Cardiac muscle cell (in vitro differentiated cells and primary cell): ENCODE measurements around the gene HOXB8. TPM values are rescaled to one million over a fixed set of nuclear protein-coding genes. Genes with fewer than 3 reads are reported as not detected.

ENCODE experiments used
- DNase-seq, 2 donors: peaks; one replicate each; pipeline versions ENCODE4 v3.0.0 to v3.0.0-alpha.2; 2010 to 2017; ENCODE audit warnings: low read depth in 1 of 2, low spot score in 1 of 2
- H3K27ac ChIP-seq: fragments of 200-600 bp; sonication (generic); 2 replicates; pipeline ENCODE4 v1.5.1; 2016
- H3K27me3 ChIP-seq: fragments of 200-600 bp; sonication (generic); 2 replicates; pipeline ENCODE4 v1.6.0; 2016; ENCODE audit warnings: control low read depth
- H3K36me3 ChIP-seq: fragments of 200-600 bp; sonication (generic); 2 replicates; pipeline ENCODE4 v1.5.1; 2016; ENCODE audit warnings: control low read depth
- H3K4me1 ChIP-seq: fragments of 200-600 bp; sonication (generic); 2 replicates; pipeline ENCODE4 v1.8.1; 2017; ENCODE audit warnings: low read depth, mild to moderate bottlenecking, mixed run types
- H3K4me3 ChIP-seq: fragments of 200-600 bp; sonication (generic); 2 replicates; pipeline ENCODE4 v1.5.1; 2016; ENCODE audit warnings: mild to moderate bottlenecking
- H3K9me3 ChIP-seq: fragments of 200-600 bp; sonication (generic); 2 replicates; pipeline ENCODE4 v1.5.1; 2017; ENCODE audit warnings: low read depth, mild to moderate bottlenecking, control low read depth
- polyA plus RNA-seq: library from polyadenylated mRNA; unstranded; fragments of >200 nt; fragmentation: Nextera tagmentation; extraction: Ambion mirVana; gene quantifications from 2 replicates; pipeline ENCODE4 v1.2.1, GENCODE V29; 2016
- total RNA-seq: library from RNA; depleted of rRNA; stranded (reverse); fragments of >200 nt; gene quantifications from 2 replicates; pipeline ENCODE4 v1.2.3, GENCODE V29; 2016
- TF ChIP-seq, protein P1 (sequence below): IDR thresholded peaks from 2 replicates; pipeline ENCODE4 v1.5.1; 2012; ENCODE audit warnings: low read depth, mild to moderate bottlenecking, low read length

The HOXB8 gene
- total and polyA plus RNA-seq, 2 experiments from 2014 or later = not detected

DNA sequence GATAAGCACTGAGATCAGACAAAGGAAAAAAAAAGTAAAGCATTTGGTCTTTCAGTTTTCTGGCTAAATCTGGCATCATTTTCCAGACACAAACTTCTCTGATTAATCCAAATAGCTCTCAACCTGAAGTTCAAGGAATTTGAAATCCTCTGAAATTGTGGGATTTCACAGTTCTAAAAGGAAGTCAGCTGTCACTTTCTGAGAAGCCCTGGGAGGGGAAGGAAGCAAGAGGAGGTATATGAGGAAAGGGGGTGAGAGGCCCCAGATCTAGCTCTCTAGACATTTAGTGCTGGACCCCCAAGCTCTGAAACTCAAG lies 28.6 kb upstream of the HOXB8 start:
- H3K27ac ChIP-seq = no peak overlapping the region
- TF ChIP-seq, protein P1, sequence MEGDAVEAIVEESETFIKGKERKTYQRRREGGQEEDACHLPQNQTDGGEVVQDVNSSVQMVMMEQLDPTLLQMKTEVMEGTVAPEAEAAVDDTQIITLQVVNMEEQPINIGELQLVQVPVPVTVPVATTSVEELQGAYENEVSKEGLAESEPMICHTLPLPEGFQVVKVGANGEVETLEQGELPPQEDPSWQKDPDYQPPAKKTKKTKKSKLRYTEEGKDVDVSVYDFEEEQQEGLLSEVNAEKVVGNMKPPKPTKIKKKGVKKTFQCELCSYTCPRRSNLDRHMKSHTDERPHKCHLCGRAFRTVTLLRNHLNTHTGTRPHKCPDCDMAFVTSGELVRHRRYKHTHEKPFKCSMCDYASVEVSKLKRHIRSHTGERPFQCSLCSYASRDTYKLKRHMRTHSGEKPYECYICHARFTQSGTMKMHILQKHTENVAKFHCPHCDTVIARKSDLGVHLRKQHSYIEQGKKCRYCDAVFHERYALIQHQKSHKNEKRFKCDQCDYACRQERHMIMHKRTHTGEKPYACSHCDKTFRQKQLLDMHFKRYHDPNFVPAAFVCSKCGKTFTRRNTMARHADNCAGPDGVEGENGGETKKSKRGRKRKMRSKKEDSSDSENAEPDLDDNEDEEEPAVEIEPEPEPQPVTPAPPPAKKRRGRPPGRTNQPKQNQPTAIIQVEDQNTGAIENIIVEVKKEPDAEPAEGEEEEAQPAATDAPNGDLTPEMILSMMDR = no peak
- H3K27me3 ChIP-seq = peaks cover 100% of the 10 kb centered on the region
- H3K4me3 ChIP-seq = no peak overlapping the region
- H3K9me3 ChIP-seq = no peaks in the 10 kb centered on the region
- H3K4me1 ChIP-seq = no peaks in the 10 kb centered on the region
- H3K36me3 ChIP-seq = no peaks in the 10 kb centered on the region
- no peak for DNase-seq

DNA sequence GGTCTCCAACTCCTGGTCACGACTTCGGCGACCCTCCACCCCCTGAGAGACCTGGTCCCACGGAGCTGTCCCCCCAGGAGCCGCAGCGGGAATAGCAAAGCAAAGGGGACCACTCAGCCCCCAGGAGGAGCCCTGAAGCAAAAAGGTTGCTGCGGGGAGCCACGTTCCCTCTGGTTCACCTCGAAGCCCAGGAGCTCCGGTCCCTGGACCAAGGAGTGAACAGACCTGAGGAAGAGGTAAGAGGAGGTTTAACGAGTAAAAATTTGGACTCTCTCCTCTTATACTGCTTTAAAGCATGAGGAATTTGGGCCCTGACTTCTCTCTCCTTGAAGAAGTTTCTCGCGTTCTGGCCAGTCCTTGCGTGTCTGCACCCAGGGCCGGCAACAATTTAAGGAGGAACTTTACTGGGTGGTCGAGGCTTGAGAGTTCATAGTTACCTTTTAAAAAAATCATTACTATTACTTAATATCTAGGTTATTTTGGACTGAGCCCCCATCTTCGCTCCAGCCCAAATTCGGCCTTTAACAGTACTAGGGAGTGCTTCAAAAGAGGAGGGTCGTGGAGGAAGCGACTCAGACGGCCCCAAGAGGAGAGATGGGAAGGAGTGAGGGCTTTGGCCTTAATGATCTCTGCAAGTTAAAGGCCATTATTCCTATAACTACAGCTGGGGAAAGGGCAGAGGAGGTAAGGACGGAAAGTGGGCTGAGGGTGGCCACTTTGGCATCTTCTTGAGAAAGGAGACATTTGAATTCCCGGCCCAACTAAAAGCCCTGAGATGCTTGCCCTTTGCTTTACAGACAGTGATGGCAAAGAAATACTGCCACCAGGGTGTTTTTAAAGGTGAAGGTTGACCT lies 28.0 kb upstream of the HOXB8 start:
- DNase-seq = no peak
- H3K27me3 ChIP-seq = peaks cover 100% of the 10 kb centered on the region
- H3K9me3 ChIP-seq = no peaks in the 10 kb centered on the region
- no peak overlapping the region for H3K27ac ChIP-seq
- H3K36me3 ChIP-seq = no peaks in the 10 kb centered on the region
- no peaks in the 10 kb centered on the region for H3K4me1 ChIP-seq
- H3K4me3 ChIP-seq = no peak overlapping the region
- TF ChIP-seq, protein P1 = no peak

DNA sequence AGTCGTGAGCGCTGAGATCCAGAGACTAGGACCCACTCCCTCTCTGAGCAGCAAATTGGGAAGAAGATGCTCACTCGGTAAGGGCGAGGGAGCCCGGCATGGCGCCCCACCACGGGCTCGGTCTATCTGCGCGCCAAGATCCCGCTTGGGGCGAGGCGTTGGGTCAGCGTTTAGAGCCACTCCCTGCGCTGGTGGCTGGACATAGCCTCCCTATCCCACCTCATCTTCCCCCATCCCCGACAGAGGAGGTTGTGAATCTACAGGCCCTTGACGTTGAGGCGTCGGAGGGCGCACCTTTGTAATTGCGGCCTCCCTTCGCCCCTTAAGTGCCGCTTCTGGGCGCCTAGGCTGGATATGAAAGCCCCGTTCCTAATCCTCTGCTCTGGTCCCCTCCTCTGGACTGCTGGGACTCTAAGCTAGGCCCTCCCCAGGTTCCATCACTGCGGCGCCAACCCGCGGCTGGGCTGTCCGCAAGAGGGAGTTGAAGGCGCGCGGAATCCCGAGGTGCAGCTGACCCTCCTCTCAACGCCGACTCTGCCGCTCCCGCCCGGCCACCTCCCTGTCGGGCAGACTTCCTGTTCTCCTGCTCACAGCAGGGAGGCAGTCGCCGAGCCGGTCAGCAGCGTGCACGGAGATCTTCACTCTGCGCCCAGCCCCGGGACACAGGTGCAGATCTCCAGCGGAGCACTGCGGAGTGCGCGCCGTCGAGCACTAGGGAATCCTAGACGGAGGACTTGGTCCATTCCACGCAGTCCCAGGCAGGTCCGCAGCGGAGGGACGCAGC lies 27.2 kb upstream of the HOXB8 start:
- Histone ChIP-seq H3K27ac (no peak overlapping the region), H3K9me3 (no peaks in the 10 kb centered on the region), H3K36me3 (no peaks in the 10 kb centered on the region), H3K4me1 (no peaks in the 10 kb centered on the region), H3K27me3 (peaks cover 100% of the 10 kb centered on the region), H3K4me3 (no peak overlapping the region)
- no peak for DNase-seq
- TF ChIP-seq, protein P1 = no peak

DNA sequence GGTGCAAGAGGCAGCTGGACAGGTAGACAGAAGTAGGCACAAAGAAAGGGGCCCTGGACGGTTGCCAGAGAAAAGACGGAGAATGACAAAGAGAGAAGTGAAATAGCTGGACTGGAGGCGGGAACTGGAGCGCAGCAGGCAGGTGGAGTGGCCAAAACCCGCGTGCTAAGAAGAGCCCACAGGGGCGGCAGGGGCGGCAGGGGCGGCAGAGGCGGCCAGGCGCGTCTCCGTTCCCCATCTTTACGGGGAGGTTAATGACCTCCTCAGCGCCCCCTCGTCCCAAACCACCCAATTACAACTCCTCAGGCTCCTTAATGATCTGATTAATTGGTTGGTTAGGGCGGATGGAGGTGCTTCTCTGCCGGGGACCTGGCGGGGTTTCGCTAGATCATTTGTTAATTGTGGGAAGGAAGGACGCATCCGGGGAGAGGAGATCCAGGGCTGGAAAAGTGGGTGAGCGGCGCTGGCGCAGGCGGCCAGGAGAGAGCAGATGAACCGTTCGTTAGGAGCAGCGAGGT lies 26.5 kb upstream of the HOXB8 start:
- DNase-seq = no peak
- Histone ChIP-seq H3K27ac (no peak overlapping the region), H3K9me3 (no peaks in the 10 kb centered on the region), H3K27me3 (peaks cover 100% of the 10 kb centered on the region), H3K4me3 (no peak overlapping the region), H3K4me1 (no peaks in the 10 kb centered on the region), H3K36me3 (no peaks in the 10 kb centered on the region)
- TF ChIP-seq, protein P1 = no peak

DNA sequence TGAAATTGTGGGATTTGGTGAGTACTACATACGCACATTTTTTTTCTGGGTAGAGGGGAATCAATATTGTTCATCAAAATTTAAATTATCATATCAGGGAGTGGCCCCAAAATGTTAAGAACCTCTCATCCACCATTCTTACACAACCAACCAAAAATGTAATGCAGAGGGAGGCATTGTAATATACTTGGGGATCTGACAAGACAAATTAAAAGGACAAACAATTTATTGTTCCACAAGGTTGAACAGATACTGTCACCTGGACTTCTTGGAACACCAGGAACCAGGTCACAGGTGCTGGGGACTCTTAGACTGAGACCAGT lies 25.7 kb upstream of the HOXB8 start:
- Histone ChIP-seq H3K9me3 (no peaks in the 10 kb centered on the region), H3K4me1 (no peaks in the 10 kb centered on the region), H3K4me3 (no peak overlapping the region), H3K27me3 (peaks cover 100% of the 10 kb centered on the region), H3K36me3 (no peaks in the 10 kb centered on the region), H3K27ac (no peak overlapping the region)
- TF ChIP-seq, protein P1 = no peak
- no peak for DNase-seq
